ENCODE measurements around the gene ACSM3.
"Not testable (repeated sequence)": the region's sequence is repeated elsewhere in the genome, so short reads cannot be mapped to it uniquely, and the experiment has no call there.

The ACSM3 gene

GRCh38 chr16:20763461-20764232 is at the start of gene ACSM3:
TSS of gene ACSM3 (plus strand) at chr16:20764014. CDS start at chr16:20770035, 6,021 bp downstream.
- DNase-seq: no peak

- not testable (repeated sequence) for DNase-seq
Observed at GRCh38 chr16:20717718-20718117, 46.1 kb upstream of the ACSM3 start.

- DNase-seq: no peak
Observed at GRCh38 chr16:20720251-20720650, 43.6 kb upstream of the ACSM3 start.

- DNase-seq: no peak
Observed at GRCh38 chr16:20726661-20727060, 37.2 kb upstream of the ACSM3 start.

GRCh38 chr16:20727181-20727580 is 36.6 kb upstream of the ACSM3 start:
- DNase-seq: no peak

GRCh38 chr16:20729141-20729540 is 34.7 kb upstream of the ACSM3 start:
- DNase-seq: no peak

GRCh38 chr16:20734056-20734455 is 29.8 kb upstream of the ACSM3 start:
- no peak for DNase-seq

- DNase-seq: no peak
Observed at GRCh38 chr16:20734782-20735181, 29.0 kb upstream of the ACSM3 start.

GRCh38 chr16:20735490-20735889 is 28.3 kb upstream of the ACSM3 start:
- DNase-seq: no peak

- no peak for DNase-seq
Observed at GRCh38 chr16:20740007-20740883, 23.6 kb upstream of the ACSM3 start.

- DNase-seq: peak; percentile 50 to 78
Observed at GRCh38 chr16:20740901-20741521, 22.8 kb upstream of the ACSM3 start.

- peak; percentile 93 to 95 for DNase-seq
Observed at GRCh38 chr16:20741554-20742285, 22.1 kb upstream of the ACSM3 start, which contains the start of gene THUMPD1. TSS of gene THUMPD1 (minus strand) at chr16:20741818. CDS start at chr16:20741739, 79 bp downstream.

- no peak for DNase-seq
Observed at GRCh38 chr16:20743591-20743990, 20.2 kb upstream of the ACSM3 start.

GRCh38 chr16:20744922-20745440 is 18.8 kb upstream of the ACSM3 start:
- no peak for DNase-seq

GRCh38 chr16:20746461-20746860 is 17.4 kb upstream of the ACSM3 start:
- DNase-seq: no peak

GRCh38 chr16:20747030-20747816 is 16.6 kb upstream of the ACSM3 start:
- DNase-seq: no peak

GRCh38 chr16:20749474-20749873 is 14.3 kb upstream of the ACSM3 start:
- no peak for DNase-seq

- DNase-seq: no peak
Observed at GRCh38 chr16:20750558-20750957, 13.3 kb upstream of the ACSM3 start.

GRCh38 chr16:20753727-20754126 is 10.1 kb upstream of the ACSM3 start:
- no peak for DNase-seq

- DNase-seq: no peak
Observed at GRCh38 chr16:20755238-20755637, 8.6 kb upstream of the ACSM3 start.

GRCh38 chr16:20755799-20756198 is 8.0 kb upstream of the ACSM3 start:
- DNase-seq: not testable (repeated sequence)

- DNase-seq: no peak
Observed at GRCh38 chr16:20760346-20760745, 3.5 kb upstream of the ACSM3 start.
